Urinary bladder (tissue), 4 donors: ENCODE measurements around the gene STIM1. TPM values are rescaled to one million over a fixed set of nuclear protein-coding genes. Genes with fewer than 3 reads are reported as not detected.

Source experiments
- DNase-seq: peaks from one replicate; pipeline ENCODE4 v3.0.0-alpha.2; 2015; ENCODE audit errors: extremely low spot score
- H3K27ac ChIP-seq: one replicate; pipeline ENCODE4 v1.5.1; 2013; ENCODE audit warnings: low read depth, mild to moderate bottlenecking, moderate library complexity
- H3K36me3 ChIP-seq: one replicate; pipeline ENCODE4 v1.6.1; 2013; ENCODE audit warnings: mild to moderate bottlenecking, moderate library complexity; ENCODE audit not compliant: insufficient read depth
- H3K4me1 ChIP-seq: one replicate; pipeline ENCODE4 v1.6.1; 2013; ENCODE audit warnings: mild to moderate bottlenecking, moderate library complexity; ENCODE audit not compliant: insufficient read depth
- H3K4me3 ChIP-seq: one replicate; pipeline ENCODE4 v1.5.1; 2013; ENCODE audit warnings: low read depth, low read length
- WGBS: extraction: QIAGEN DNeasy Blood & Tissue Kit; methylation state at CpG from one replicate; pipeline ENCODE4 v1.1.7; 2013; 5-methylcytosine and 5-hydroxymethylcytosine counted together
- polyA plus RNA-seq: library from polyadenylated mRNA; stranded (reverse); fragments of 200-250 nt; gene quantifications from one replicate; pipeline ENCODE4 v1.2.3, GENCODE V29; 2013
- total RNA-seq: library from RNA; depleted of rRNA; stranded (reverse); fragments of >200 nt; gene quantifications from one replicate; pipeline ENCODE4 v1.2.3, GENCODE V29; 2014
- donor health status: healthy with polysubstance abuse.
- donor health status: healthy.

STIM1 gene
- total and polyA plus RNA-seq, 2 donors, result 41.8 to 61.0 TPM

DNA sequence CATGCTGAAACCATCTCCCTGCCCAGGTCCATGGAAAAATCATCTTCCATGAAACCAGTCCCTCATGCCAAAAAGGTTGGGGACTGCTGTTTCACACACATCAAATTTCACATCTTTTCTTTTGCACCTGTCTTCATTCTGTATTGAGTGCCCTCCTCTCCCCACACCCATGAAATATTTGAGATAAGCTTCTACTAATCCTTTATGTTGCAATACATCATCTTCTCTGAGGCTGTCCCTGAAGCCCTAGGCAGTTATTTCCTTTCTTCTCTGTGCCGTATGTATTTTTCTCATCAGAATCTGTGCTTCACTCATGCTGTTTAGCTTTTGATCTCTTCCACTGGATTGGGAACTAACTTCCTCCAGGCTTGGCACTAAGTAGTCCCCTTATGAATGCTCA, 199.2 kb downstream of the STIM1 start:
- Histone ChIP-seq H3K27ac (no peak overlapping the region), H3K4me1 (no peaks in the 10 kb centered on the region), H3K4me3 (no peak overlapping the region), H3K36me3 (peaks cover 3% of the 10 kb centered on the region)
- no peak for DNase-seq
- WGBS, result 67% methylated on average over 1 of the region's 1 CpG

DNA sequence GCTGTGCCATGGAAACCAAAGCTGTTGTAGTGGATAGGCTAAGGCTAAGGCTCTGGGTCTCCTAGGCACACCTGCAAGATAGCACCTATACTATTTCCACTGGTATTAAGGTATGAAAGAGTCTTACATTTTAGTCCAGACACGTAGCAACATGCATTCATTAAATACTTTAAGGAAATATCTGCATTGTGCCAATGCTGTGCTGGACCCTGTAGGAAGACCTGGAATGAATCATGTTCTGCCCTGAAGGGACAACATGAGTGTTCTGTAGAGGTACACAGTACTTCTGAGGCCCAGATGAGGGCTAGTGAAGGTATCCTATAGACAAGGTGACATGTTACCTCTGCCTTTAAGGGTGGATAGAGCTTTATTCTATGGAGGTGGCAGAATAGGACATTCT, 204.0 kb downstream of the STIM1 start:
- Histone ChIP-seq H3K36me3 (peaks cover 3% of the 10 kb centered on the region), H3K27ac (no peak overlapping the region), H3K4me1 (no peaks in the 10 kb centered on the region), H3K4me3 (no peak overlapping the region)
- no peak for DNase-seq
- WGBS, result 85% methylated on average over 1 of the region's 1 CpG

DNA sequence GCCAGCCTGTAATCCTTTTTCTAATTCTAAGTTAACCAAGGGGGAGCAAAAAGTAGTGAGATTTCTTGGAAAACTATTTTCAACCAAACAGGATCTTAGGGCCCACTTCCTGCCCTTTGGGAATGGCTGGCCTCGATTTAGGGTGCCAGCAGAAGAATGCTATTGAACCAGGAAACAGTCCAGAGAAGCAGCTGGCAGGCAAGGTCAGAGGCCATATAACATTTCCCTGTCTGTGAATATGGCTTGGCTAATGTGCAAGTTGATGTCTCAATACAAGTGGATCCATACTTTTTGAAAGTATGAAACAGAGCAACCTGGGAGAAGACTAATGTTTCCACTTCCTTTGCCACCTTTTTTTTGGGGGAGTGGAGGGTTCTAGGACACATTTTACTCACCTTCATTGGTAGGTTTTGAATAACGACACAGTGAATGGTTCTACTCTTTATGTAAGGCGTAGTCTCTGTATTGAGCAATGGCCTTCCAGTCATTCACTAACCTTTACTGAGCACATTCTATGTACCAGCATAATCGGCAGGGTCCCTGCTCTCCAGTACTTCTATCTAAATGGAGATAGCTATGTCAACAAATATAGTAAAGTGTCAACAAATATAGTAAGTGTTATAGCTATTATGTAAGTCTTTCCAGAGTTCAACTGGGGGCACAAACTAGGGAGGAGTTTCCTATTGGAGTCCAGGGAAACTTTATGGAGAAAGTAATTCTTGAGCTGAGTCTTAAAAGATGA, 204.9 kb downstream of the STIM1 start:
- Histone ChIP-seq H3K4me3 (no peak overlapping the region), H3K4me1 (no peaks in the 10 kb centered on the region), H3K27ac (no peak overlapping the region), H3K36me3 (peaks cover 3% of the 10 kb centered on the region)
- no peak for DNase-seq
- WGBS, result 79% methylated on average over 4 of the region's 4 CpGs

DNA sequence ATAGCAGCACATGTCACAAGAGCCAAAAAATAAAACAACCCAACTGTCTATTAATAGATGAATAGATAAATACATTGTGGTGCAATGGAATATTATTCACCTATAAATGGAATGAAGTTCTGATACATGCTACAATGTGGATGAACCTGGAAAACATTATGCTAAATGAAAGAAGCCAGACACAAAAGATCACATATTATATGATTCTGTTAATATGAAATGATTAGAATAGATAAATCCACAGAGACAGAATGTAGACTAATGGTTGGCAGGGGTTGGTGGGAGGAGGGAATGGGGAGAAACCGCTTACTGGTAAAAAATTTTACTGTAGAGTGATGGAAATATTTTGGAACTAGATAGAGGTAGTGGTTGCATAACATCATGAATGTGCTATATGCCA, 206.2 kb downstream of the STIM1 start:
- H3K27ac ChIP-seq, result no peak overlapping the region
- H3K36me3 ChIP-seq, result peaks cover 3% of the 10 kb centered on the region
- no peak for DNase-seq
- WGBS, result 68% methylated on average over 1 of the region's 1 CpG
- no peak overlapping the region for H3K4me3 ChIP-seq
- no peaks in the 10 kb centered on the region for H3K4me1 ChIP-seq

DNA sequence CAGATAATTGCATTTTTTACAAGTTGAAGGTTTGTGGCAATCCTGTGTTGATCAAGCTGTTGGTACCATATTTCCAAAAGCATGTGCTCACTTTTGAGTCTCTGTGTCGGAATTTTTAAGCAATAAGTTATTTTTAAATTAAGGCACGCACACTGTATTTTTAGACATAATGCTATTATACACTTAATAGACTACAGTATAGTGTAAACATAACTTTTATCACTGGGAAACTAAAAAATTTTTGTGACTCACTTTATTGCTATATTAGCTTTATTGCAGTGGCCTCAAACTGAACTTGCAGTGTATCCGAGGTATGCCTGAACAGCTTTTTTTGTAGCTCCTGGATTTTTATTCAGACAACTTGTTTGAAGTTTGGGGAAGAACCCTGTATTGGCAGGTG, 207.9 kb downstream of the STIM1 start:
- 35% methylated on average over 3 of the region's 3 CpGs for WGBS
- H3K4me1 ChIP-seq, result no peaks in the 10 kb centered on the region

DNA sequence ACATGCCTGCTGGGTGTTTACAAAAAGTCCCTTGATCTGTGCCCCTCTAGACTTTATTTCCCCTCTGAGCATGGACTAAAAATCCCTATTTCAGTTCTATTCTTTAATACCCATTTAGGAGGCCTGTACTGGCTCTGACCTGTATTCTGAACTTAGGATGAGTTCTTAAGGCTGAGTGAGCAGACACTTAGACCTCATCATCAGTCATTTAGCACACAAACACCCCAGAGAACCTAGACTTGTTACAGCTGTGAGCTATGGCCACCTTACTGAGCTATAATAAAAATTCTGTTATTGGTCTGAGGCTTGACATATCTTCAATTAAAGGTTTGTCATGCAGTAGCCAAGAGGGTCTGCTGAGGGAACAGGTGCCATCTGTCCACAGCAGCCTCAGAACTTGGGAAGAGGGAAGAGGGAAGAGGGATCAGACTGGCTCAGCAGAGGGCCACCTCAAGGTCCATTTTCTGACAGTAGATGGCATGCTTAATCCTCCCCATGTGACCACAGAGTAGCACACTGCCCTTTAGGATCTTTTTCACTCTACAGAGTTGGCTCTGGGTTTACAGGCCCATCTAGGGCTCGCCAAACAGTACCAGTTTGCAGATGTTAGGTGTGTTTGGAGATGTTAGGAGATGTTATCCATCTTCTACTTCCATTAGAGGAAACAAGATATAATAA, 209.0 kb downstream of the STIM1 start:
- Histone ChIP-seq H3K4me3 (no peak overlapping the region), H3K4me1 (no peaks in the 10 kb centered on the region), H3K36me3 (no peaks in the 10 kb centered on the region), H3K27ac (no peak overlapping the region)
- WGBS, result 93% methylated on average over 1 of the region's 1 CpG
- no peak for DNase-seq

More for the DNA sequence above, 207.9 kb downstream of the STIM1 start:
- no peak overlapping the region for H3K4me3 ChIP-seq
- no peaks in the 10 kb centered on the region for H3K36me3 ChIP-seq
- H3K27ac ChIP-seq, result no peak overlapping the region
- no peak for DNase-seq

DNA sequence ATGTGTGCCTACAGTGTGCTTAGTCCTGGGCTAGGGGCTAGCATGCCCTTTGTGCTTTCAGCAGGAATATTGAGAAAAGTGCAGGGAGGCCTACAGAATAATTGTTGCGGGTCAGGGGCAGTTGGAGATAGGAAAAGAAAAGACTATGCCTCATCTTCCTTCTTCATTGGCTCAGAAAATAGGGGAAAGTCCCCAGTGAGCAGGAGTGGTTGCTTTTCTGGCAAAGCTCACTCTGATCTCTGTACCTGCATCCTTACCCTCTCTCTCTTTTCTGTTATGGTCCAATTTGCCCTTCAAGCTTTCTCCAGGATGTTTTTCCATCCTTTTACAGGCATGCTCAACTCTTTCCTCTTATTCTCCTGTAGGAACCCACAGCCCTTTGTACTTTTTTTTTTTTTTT, 209.6 kb downstream of the STIM1 start:
- H3K27ac ChIP-seq, result no peak overlapping the region
- H3K4me1 ChIP-seq, result no peaks in the 10 kb centered on the region
- no peak for DNase-seq
- no peak overlapping the region for H3K4me3 ChIP-seq
- no peaks in the 10 kb centered on the region for H3K36me3 ChIP-seq
- 98% methylated on average over 1 of the region's 1 CpG for WGBS

DNA sequence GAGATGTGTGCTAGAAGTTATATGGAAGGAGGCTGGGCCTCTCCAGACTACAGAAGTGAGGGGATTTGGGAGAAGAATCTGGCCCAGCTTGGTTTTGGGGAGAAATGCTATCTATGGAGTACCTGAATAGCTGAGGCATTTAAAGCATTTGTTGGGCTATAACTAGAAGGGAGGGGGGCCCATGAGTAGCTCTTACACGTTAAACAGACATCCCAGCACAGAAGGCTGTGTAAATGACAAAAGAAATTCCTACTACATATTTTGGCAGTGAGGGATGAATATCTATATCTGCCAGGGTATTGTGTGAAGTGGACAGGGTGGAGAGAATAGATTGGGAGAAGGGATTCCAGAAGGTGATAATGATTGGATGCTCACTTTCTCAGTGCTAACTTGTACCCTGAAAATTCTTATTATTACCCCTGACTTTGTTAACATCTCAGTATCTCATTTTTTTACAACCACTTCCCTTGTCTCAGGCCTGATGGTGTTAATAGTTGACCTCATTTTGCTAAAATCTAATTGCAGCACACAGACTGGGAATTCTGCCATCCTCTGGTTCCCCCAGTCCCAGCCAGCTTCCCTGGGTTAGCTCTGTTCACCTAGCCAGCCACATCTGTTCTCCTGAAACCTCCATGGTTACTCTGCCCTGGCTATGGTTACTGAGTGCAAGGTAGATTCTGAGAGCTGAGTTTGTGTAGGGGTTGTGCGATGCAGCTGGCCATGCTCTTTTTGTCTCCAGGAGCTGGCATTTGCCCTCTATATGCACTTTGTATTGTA, 210.3 kb downstream of the STIM1 start:
- no peak overlapping the region for H3K4me3 ChIP-seq
- no peak for DNase-seq
- H3K36me3 ChIP-seq, result no peaks in the 10 kb centered on the region
- H3K4me1 ChIP-seq, result no peaks in the 10 kb centered on the region
- 62% methylated on average over 2 of the region's 2 CpGs for WGBS
- H3K27ac ChIP-seq, result no peak overlapping the region

DNA sequence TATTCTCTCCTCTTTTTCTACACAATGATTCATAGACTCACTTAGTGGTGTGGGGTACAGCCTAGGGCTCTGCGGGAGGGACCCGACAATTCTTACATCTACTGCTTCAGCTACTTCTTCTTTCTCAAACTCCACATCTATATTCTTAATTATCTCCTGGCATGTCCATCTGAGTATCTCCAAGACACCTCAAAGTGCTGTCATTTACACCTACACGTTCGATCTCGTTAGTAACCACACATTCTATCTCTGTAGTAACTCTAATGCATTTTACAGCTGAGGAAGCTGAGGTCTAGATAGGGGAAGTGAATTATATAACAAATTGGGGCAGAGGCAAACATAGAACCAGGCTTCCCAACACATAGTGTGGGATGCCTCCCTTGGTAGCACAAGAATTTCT, 211.4 kb downstream of the STIM1 start:
- WGBS, result 75% methylated on average over 5 of the region's 5 CpGs
- no peak for DNase-seq
- no peaks in the 10 kb centered on the region for H3K36me3 ChIP-seq
- no peak overlapping the region for H3K27ac ChIP-seq
- H3K4me3 ChIP-seq, result no peak overlapping the region
- H3K4me1 ChIP-seq, result no peaks in the 10 kb centered on the region

DNA sequence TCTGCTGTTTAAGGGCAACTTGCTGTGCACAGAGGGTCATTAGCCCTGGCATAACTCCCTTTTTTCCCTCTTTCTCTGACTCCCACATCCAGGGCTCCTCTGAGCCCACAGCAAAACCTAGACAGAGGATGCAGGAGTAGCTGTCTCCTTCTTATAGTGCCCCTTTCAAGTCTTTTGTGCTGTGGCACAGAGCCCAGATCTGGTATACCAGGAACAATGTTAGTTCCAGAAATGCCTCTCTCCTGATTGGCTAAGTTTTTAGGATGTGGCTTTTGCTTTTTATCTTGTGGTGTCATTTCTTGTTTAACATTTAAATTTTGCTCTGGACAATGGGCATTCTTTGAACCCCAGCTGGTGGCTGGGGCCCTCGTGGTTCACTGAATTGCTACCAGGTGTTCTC, 213.5 kb downstream of the STIM1 start:
- H3K27ac ChIP-seq, result no peak overlapping the region
- no peaks in the 10 kb centered on the region for H3K4me1 ChIP-seq
- 69% methylated on average over 1 of the region's 1 CpG for WGBS
- no peak overlapping the region for H3K4me3 ChIP-seq
- no peak for DNase-seq
- H3K36me3 ChIP-seq, result no peaks in the 10 kb centered on the region

DNA sequence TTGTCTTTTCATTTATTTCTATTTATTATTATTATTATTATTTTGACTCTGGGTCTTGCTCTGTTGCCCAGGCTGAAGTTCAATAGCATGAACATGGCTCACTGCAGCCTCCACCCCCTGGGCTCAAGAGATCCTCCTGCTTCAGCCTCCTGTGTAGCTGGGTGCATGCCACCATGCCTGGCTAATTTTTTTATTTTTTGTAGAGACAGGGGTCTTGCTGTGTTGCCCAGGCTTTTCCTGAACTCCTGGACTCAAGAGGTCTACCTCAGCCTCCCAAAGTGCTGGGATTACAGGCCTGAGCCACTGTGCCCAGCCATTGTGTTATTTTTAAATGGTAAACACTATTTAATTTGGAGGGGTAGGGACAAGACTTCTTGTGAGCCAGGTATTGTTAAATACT, 215.9 kb downstream of the STIM1 start:
- Histone ChIP-seq H3K36me3 (peaks cover 1% of the 10 kb centered on the region), H3K4me1 (no peaks in the 10 kb centered on the region), H3K27ac (no peak overlapping the region), H3K4me3 (no peak overlapping the region)
- no peak for DNase-seq

DNA sequence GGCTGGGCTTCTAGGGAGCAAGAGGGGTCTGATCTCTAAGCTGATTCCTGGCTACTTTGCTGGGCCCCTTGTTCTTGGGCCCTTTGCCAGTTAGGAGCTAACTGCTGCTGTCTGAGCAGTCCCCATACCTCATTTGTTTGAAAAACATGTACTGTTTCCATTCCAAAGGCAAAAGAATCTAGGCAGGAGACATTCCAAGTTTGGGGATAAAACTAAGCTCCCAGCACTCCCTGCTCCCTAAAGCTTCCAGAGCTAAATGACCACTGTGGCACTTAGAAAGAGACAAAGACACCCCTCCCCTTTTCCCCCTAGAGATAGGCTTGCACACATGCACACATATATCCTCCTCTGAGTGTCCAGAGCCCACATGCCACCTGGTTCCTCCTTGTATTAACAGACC, 216.4 kb downstream of the STIM1 start:
- no peak for DNase-seq
- no peak overlapping the region for H3K27ac ChIP-seq
- no peak overlapping the region for H3K4me3 ChIP-seq
- H3K36me3 ChIP-seq, result peaks cover 1% of the 10 kb centered on the region
- H3K4me1 ChIP-seq, result no peaks in the 10 kb centered on the region

DNA sequence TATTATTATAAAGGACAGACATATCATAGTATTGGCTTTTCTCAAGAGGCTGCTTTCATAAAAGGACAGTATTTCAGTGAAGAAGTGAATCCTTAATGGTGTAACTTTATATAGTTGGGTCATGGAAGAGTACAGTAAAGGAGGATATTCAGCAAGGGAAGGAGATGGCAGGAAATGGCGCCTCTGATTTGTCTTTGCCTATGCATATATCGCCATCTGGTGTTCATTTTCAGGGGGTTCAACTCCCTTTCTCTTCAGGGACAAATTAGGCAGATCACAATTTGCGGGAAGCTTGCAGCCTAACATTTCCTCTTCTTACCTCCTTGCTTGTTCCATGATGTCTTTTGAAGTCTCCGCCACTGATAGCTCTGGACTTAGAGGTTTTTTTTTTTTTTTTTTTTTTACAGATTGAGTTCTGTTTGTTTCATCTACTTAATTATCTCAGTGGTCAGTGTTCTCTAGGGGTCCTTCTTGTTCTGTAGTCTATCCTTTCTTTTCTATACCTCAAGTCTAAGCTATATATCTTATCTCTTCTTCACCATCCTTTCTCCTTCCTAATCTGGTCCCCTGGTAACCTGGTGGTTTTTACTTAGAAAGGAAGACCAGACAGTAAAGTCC, 217.3 kb downstream of the STIM1 start:
- 14% methylated on average over 4 of the region's 4 CpGs for WGBS
- no peaks in the 10 kb centered on the region for H3K4me1 ChIP-seq
- H3K36me3 ChIP-seq, result peaks cover 1% of the 10 kb centered on the region
- peak; percentile 68 for DNase-seq
- no peak overlapping the region for H3K4me3 ChIP-seq
- H3K27ac ChIP-seq, result no peak overlapping the region

DNA sequence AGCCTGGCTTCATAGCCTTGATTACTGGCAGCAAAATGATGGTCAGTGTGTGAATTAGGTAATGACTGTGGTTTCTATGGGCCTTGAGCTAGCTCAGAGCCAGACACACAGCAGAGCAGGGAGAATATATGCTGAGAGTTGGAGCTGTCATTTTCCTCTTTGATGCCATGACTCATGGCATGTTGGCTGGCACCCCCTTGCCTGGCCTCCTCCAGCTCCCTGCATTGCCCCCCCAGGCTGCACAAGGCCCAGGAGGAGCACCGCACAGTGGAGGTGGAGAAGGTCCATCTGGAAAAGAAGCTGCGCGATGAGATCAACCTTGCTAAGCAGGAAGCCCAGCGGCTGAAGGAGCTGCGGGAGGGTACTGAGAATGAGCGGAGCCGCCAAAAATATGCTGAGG, 218.8 kb downstream of the STIM1 start:
- Histone ChIP-seq H3K4me3 (no peak overlapping the region), H3K27ac (no peak overlapping the region), H3K4me1 (no peaks in the 10 kb centered on the region), H3K36me3 (peaks cover 1% of the 10 kb centered on the region)
- 86% methylated on average over 7 of the region's 7 CpGs for WGBS
- no peak for DNase-seq
